HG03196 (cell line): ENCODE results near the gene KRI1.

ENCODE experiments used
- ATAC-seq: cut with Tn5 transposase; IDR thresholded peaks from one replicate; pipeline ENCODE4 v1.9.1; 2021; ENCODE audit not compliant: unreplicated experiment

The KRI1 gene

GRCh38 chr19:10520652-10521318 is 45.0 kb downstream of the KRI1 start:
- ATAC-seq, result no peak

GRCh38 chr19:10519421-10519820 is 46.4 kb downstream of the KRI1 start:
- no peak for ATAC-seq

GRCh38 chr19:10518444-10519361 is 47.1 kb downstream of the KRI1 start:
- ATAC-seq, result no peak

GRCh38 chr19:10517760-10518443 is 47.9 kb downstream of the KRI1 start:
- no peak for ATAC-seq

- no peak for ATAC-seq
These were observed 48.5 kb downstream of the KRI1 start, which contains the start of gene S1PR5 for GRCh38 chr19:10517361-10517759. Gene S1PR5, minus strand, starts transcription at chr19:10517447. Its CDS starts 2,436 bp downstream, at chr19:10515011.

GRCh38 chr19:10516671-10517286 is 49.0 kb downstream of the KRI1 start:
- no peak for ATAC-seq

- no peak for ATAC-seq
These were observed 49.8 kb downstream of the KRI1 start for GRCh38 chr19:10516064-10516385.

GRCh38 chr19:10514211-10515145 is 51.3 kb downstream of the KRI1 start:
- ATAC-seq, result no peak

GRCh38 chr19:10513223-10513622 is 52.6 kb downstream of the KRI1 start:
- no peak for ATAC-seq

- ATAC-seq, result no peak
These were observed 55.5 kb downstream of the KRI1 start for GRCh38 chr19:10510301-10510802.

- no peak for ATAC-seq
These were observed 57.1 kb downstream of the KRI1 start for GRCh38 chr19:10508707-10509106.

GRCh38 chr19:10508036-10508435 is 57.8 kb downstream of the KRI1 start:
- ATAC-seq, result no peak

- no peak for ATAC-seq
These were observed 60.1 kb downstream of the KRI1 start for GRCh38 chr19:10505583-10506229.
